Measurements from ENCODE around the gene WNT11. TPM values are rescaled to one million over a fixed set of nuclear protein-coding genes. Genes with fewer than 3 reads are reported as not detected.

The WNT11 gene
- total RNA-seq, 2 donors from 2014 or later: 0.53 to 0.62 TPM

- WGBS, 2 experiments (ENCODE audit: insufficient coverage in 1 of 2, insufficient read length in 1 of 2): 89 to 98% methylated on average over 7 to 11 of the region's 11 CpGs
- no peak for TF ChIP-seq CTCF (conservative IDR thresholded peaks at IDR 0.05)
- Mint-ChIP-seq H3K36me3 (ENCODE audit: low read depth) (no peaks in the 10 kb centered on the region), H3K27me3 (ENCODE audit: insufficient read depth) (peaks cover 56% of the 10 kb centered on the region), H3K27ac (no peak overlapping the region), H3K9me3 (no peaks in the 10 kb centered on the region), H3K4me1 (peaks cover 9% of the 10 kb centered on the region), H3K4me3 (no peak overlapping the region)
- H3K9ac ChIP-seq (ENCODE audit: extremely low read depth, low read length, poor library complexity, severe bottlenecking): no peak overlapping the region
- H3K27ac ChIP-seq (ENCODE audit: low read depth, low read length): no peak overlapping the region
- no peaks in the 10 kb centered on the region for H3K36me3 ChIP-seq (ENCODE audit: control insufficient read depth, insufficient read depth, low read length)
- no peak overlapping the region for H3K4me3 ChIP-seq (ENCODE audit: low read length)
- H3K27me3 ChIP-seq (ENCODE audit: control insufficient read depth, insufficient read depth, low read length, poor library complexity, severe bottlenecking): peaks cover 16% of the 10 kb centered on the region
- no peak for DNase-seq
- H3K9me3 ChIP-seq (ENCODE audit: control insufficient read depth, low read length): no peaks in the 10 kb centered on the region
- peaks cover 5% of the 10 kb centered on the region for H3K4me1 ChIP-seq (ENCODE audit: control insufficient read depth, insufficient read depth, low read length)
These were observed 40.1 kb upstream of the WNT11 start for GRCh38 chr11:76246271-76246933.

GRCh38 chr11:76245720-76246119 is 39.4 kb upstream of the WNT11 start:
- H3K4me1 Mint-ChIP-seq: peaks cover 9% of the 10 kb centered on the region
- no peak overlapping the region for H3K27ac Mint-ChIP-seq
- H3K4me3 ChIP-seq (ENCODE audit: low read length): no peak overlapping the region
- H3K27ac ChIP-seq (ENCODE audit: low read depth, low read length): no peak overlapping the region
- peaks cover 5% of the 10 kb centered on the region for H3K4me1 ChIP-seq (ENCODE audit: control insufficient read depth, insufficient read depth, low read length)
- 86 to 100% methylated on average over 1 to 2 of the region's 2 CpGs for WGBS, 2 experiments (ENCODE audit: insufficient coverage in 1 of 2, insufficient read length in 1 of 2)
- no peaks in the 10 kb centered on the region for H3K36me3 Mint-ChIP-seq (ENCODE audit: low read depth)
- H3K9me3 Mint-ChIP-seq: no peaks in the 10 kb centered on the region
- no peaks in the 10 kb centered on the region for H3K36me3 ChIP-seq (ENCODE audit: control insufficient read depth, insufficient read depth, low read length)
- no peaks in the 10 kb centered on the region for H3K9me3 ChIP-seq (ENCODE audit: control insufficient read depth, low read length)
- H3K9ac ChIP-seq (ENCODE audit: extremely low read depth, low read length, poor library complexity, severe bottlenecking): no peak overlapping the region
- DNase-seq: no peak
- peaks cover 16% of the 10 kb centered on the region for H3K27me3 ChIP-seq (ENCODE audit: control insufficient read depth, insufficient read depth, low read length, poor library complexity, severe bottlenecking)
- H3K27me3 Mint-ChIP-seq (ENCODE audit: insufficient read depth): peaks cover 54% of the 10 kb centered on the region
- no peak overlapping the region for H3K4me3 Mint-ChIP-seq
- no peak for TF ChIP-seq CTCF (conservative IDR thresholded peaks at IDR 0.05)

- Histone ChIP-seq H3K36me3 (ENCODE audit: control insufficient read depth, insufficient read depth, low read length) (no peaks in the 10 kb centered on the region), H3K4me1 (ENCODE audit: control insufficient read depth, insufficient read depth, low read length) (peaks cover 5% of the 10 kb centered on the region), H3K4me3 (ENCODE audit: low read length) (no peak overlapping the region), H3K9ac (ENCODE audit: extremely low read depth, low read length, poor library complexity, severe bottlenecking) (no peak overlapping the region), H3K27ac (ENCODE audit: low read depth, low read length) (no peak overlapping the region), H3K9me3 (ENCODE audit: control insufficient read depth, low read length) (no peaks in the 10 kb centered on the region), H3K27me3 (ENCODE audit: control insufficient read depth, insufficient read depth, low read length, poor library complexity, severe bottlenecking) (peaks cover 16% of the 10 kb centered on the region)
- H3K36me3 Mint-ChIP-seq (ENCODE audit: low read depth): no peaks in the 10 kb centered on the region
- H3K27me3 Mint-ChIP-seq (ENCODE audit: insufficient read depth): peaks cover 55% of the 10 kb centered on the region
- 74 to 78% methylated on average over 3 to 4 of the region's 4 CpGs for WGBS, 2 experiments (ENCODE audit: insufficient coverage in 1 of 2, insufficient read length in 1 of 2)
- DNase-seq: no peak
- peaks cover 9% of the 10 kb centered on the region for H3K4me1 Mint-ChIP-seq
- TF ChIP-seq CTCF (conservative IDR thresholded peaks at IDR 0.05): no peak
- no peaks in the 10 kb centered on the region for H3K9me3 Mint-ChIP-seq
- no peak overlapping the region for H3K27ac Mint-ChIP-seq
- H3K4me3 Mint-ChIP-seq: no peak overlapping the region
These were observed 38.1 kb upstream of the WNT11 start for GRCh38 chr11:76244316-76244851.

Data from endodermal cell (in vitro differentiated cells).